ENCODE results near the gene SCYGR8. TPM values are rescaled to one million over a fixed set of nuclear protein-coding genes. Genes with fewer than 3 reads are reported as not detected.

SCYGR8 gene
- total and polyA plus RNA-seq, 2 donors (not counting 3 experiments of a cell fraction or from before 2014, with no cell fraction given), result not detected

DNA sequence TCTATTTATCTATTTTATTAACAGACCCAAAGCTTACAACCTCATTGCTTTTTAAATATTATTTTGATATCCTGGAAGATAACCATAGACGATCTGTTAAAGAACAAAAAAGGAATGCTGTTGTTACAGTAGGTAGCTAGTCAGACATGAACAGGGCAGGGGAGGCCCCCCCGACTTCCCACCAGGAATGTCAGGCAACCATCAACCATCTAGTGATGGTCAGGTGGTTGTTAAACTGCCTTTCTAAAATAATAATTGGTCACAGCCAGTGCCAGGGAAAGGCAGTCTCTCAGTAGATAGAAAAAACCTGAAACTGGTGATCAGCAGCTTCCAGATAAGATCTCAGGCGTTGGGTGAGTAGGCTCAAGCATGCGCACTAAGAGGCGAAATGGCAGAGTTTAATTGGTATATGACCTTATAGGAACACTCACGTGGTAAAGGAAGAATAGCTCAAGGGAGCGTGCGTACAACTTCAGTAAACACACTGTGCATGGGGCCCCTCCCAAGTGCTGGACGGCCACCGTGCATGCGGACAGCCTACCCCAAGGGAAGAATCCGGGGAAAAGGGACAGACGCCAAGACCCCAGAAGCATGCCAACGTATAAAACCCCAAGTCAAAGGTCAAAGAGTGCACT, 35.4 kb downstream of the SCYGR8 start:
- CTCF ChIA-PET, result interaction anchor here (1.5 to 2.0 kb wide), 2 partner anchors 15 to 109 kb away, joined by 3 to 8 read pairs; no protein-coding TSS in a partner anchor
- Histone ChIP-seq H2AFZ (ENCODE audit: low read depth, low read length) (no peak overlapping the region), H3K9me1 (replicated peaks; ENCODE audit: control insufficient read depth, extremely low read depth, insufficient read depth, low read length) (no peaks in the 10 kb centered on the region), H3K4me3 (replicated peaks in 1 of 3; ENCODE audit: insufficient read depth in 1 of 3, low read depth in 1 of 3, low read length in 3 of 3) (no peak overlapping the region), H4K20me1 (replicated peaks; ENCODE audit: control insufficient read depth, extremely low read depth, insufficient read depth, low read length) (no peaks in the 10 kb centered on the region), H3K27me3 (ENCODE audit: control insufficient read depth in 2 of 2, insufficient read depth in 2 of 2, low read length in 2 of 2) (no peaks in the 10 kb centered on the region), H3K4me1 (ENCODE audit: control insufficient read depth, extremely low read depth, insufficient read depth, low read length) (no peaks in the 10 kb centered on the region), H3K4me2 (ENCODE audit: insufficient read depth, low read length) (no peak overlapping the region), H3K27ac (ENCODE audit: insufficient read depth, low read depth, low read length) (no peak overlapping the region), H3K36me3 (ENCODE audit: control insufficient read depth in 2 of 2, extremely low read depth in 1 of 2, insufficient read depth in 2 of 2, low read length in 2 of 2) (no peaks in the 10 kb centered on the region), H3K79me2 (ENCODE audit: control insufficient read depth, insufficient read depth, low read length) (no peaks in the 10 kb centered on the region), H3K9me3 (replicated peaks; ENCODE audit: control insufficient read depth, insufficient read depth, low read length) (no peaks in the 10 kb centered on the region), H3K9ac (replicated peaks; ENCODE audit: extremely low read depth, insufficient read depth, low read length) (no peak overlapping the region)
- POLR2A ChIA-PET, result no interaction called here
- DNase-seq (ENCODE audit: low read depth, low spot score) (no peak), FAIRE-seq (no peak)
- intact Hi-C loops (cut with micrococcal nuclease) (no loop called here), dilution Hi-C loops (cut with MboI; ENCODE audit: extremely low pct_ligation_motif_present, low sequenced_read_pairs) (no loop called here)
- no peak for TF ChIP-seq JUN (IDR thresholded peaks at IDR 0.05; ENCODE audit: borderline replicate concordance, insufficient read depth, insufficient read length, low read depth)
- no peak for TF ChIP-seq MYC (IDR thresholded peaks at IDR 0.05; ENCODE audit: low read depth, low read length)
- no peak for TF ChIP-seq FOS (IDR thresholded peaks at IDR 0.05; ENCODE audit: borderline replicate concordance, insufficient read depth, low read length)
- no peak for TF ChIP-seq EZH2 (IDR thresholded peaks at IDR 0.05; ENCODE audit: borderline replicate concordance, low read depth, low read length, severe bottlenecking)
- no peak for TF ChIP-seq POLR2A (IDR thresholded peaks at IDR 0.05; ENCODE audit: low read depth, low read length)
- TF ChIP-seq GATA2 (IDR thresholded peaks at IDR 0.05; ENCODE audit: insufficient read depth, insufficient read length, low read depth, low read length), result no peak
- no peak for TF ChIP-seq POLR2AphosphoS5 (IDR thresholded peaks at IDR 0.05; ENCODE audit: insufficient read depth, low read depth, low read length)
- BruUV-seq (replicated peaks), result no TSS peak

GRCh38 chr2:227781841-227782240, 36.1 kb downstream of the SCYGR8 start:
- POLR2A ChIA-PET, result no interaction called here
- Histone ChIP-seq H2AFZ (ENCODE audit: low read depth, low read length) (no peak overlapping the region), H4K20me1 (replicated peaks; ENCODE audit: control insufficient read depth, extremely low read depth, insufficient read depth, low read length) (no peaks in the 10 kb centered on the region), H3K9me1 (replicated peaks; ENCODE audit: control insufficient read depth, extremely low read depth, insufficient read depth, low read length) (no peaks in the 10 kb centered on the region), H3K27me3 (ENCODE audit: control insufficient read depth in 2 of 2, insufficient read depth in 2 of 2, low read length in 2 of 2) (no peaks in the 10 kb centered on the region), H3K4me3 (replicated peaks in 1 of 3; ENCODE audit: insufficient read depth in 1 of 3, low read depth in 1 of 3, low read length in 3 of 3) (no peak overlapping the region), H3K79me2 (ENCODE audit: control insufficient read depth, insufficient read depth, low read length) (no peaks in the 10 kb centered on the region), H3K27ac (ENCODE audit: insufficient read depth, low read depth, low read length) (no peak overlapping the region), H3K9me3 (replicated peaks; ENCODE audit: control insufficient read depth, insufficient read depth, low read length) (no peaks in the 10 kb centered on the region), H3K4me2 (ENCODE audit: insufficient read depth, low read length) (no peak overlapping the region), H3K36me3 (ENCODE audit: control insufficient read depth in 2 of 2, extremely low read depth in 1 of 2, insufficient read depth in 2 of 2, low read length in 2 of 2) (no peaks in the 10 kb centered on the region), H3K4me1 (ENCODE audit: control insufficient read depth, extremely low read depth, insufficient read depth, low read length) (no peaks in the 10 kb centered on the region), H3K9ac (replicated peaks; ENCODE audit: extremely low read depth, insufficient read depth, low read length) (no peak overlapping the region)
- dilution Hi-C loops (cut with MboI; ENCODE audit: extremely low pct_ligation_motif_present, low sequenced_read_pairs), result no loop called here
- intact Hi-C loops (cut with micrococcal nuclease), result no loop called here
- no peak for TF ChIP-seq MYC (IDR thresholded peaks at IDR 0.05; ENCODE audit: low read depth, low read length)
- no peak for TF ChIP-seq JUN (IDR thresholded peaks at IDR 0.05; ENCODE audit: borderline replicate concordance, insufficient read depth, insufficient read length, low read depth)
- TF ChIP-seq POLR2AphosphoS5 (IDR thresholded peaks at IDR 0.05; ENCODE audit: insufficient read depth, low read depth, low read length), result no peak
- no peak for TF ChIP-seq FOS (IDR thresholded peaks at IDR 0.05; ENCODE audit: borderline replicate concordance, insufficient read depth, low read length)
- TF ChIP-seq POLR2A (IDR thresholded peaks at IDR 0.05; ENCODE audit: low read depth, low read length), result no peak
- TF ChIP-seq CTCF (IDR thresholded peaks at IDR 0.05; ENCODE audit: extremely low read depth in 1 of 2, insufficient read depth in 1 of 2, low read depth in 1 of 2, low read length in 2 of 2), result no peak
- no peak for TF ChIP-seq GATA2 (IDR thresholded peaks at IDR 0.05; ENCODE audit: insufficient read depth, insufficient read length, low read depth, low read length)
- no peak for TF ChIP-seq EZH2 (IDR thresholded peaks at IDR 0.05; ENCODE audit: borderline replicate concordance, low read depth, low read length, severe bottlenecking)
- no peak for TF ChIP-seq MAX (IDR thresholded peaks at IDR 0.05; ENCODE audit: insufficient read depth, insufficient read length)
- no peak for DNase-seq (ENCODE audit: low read depth, low spot score)
- BruUV-seq (replicated peaks), result no TSS peak
- no peak for FAIRE-seq
- CTCF ChIA-PET, result interaction anchor here (1.5 to 2.0 kb wide), 2 partner anchors 16 to 108 kb away, joined by 3 to 8 read pairs; no protein-coding TSS in a partner anchor

Measured in endothelial cell of umbilical vein (primary cell).